ENCODE results near the gene CNNM1. TPM values are rescaled to one million over a fixed set of nuclear protein-coding genes. Genes with fewer than 3 reads are reported as not detected.

Gene CNNM1
- total and polyA plus RNA-seq, 2 donors from 2014 or later, result 0.49 to 0.85 TPM

- intact Hi-C loops (cut with DNase I), result no loop called here
- no peak for TF ChIP-seq CTCF (IDR thresholded peaks at IDR 0.05; ENCODE audit: borderline replicate concordance, extremely low read depth, insufficient read depth)
- FAIRE-seq (no peak), DNase-seq (no peak)
- H3K9me3 ChIP-seq (ENCODE audit: control insufficient read depth in 2 of 3, insufficient read depth in 1 of 3, low read length in 3 of 3), result no peaks in the 10 kb centered on the region
- no peaks in the 10 kb centered on the region for H3K36me3 ChIP-seq (ENCODE audit: control insufficient read depth in 2 of 3, insufficient read depth in 3 of 3, low read length in 3 of 3)
- no peak overlapping the region for H3K9ac ChIP-seq (ENCODE audit: low read length in 3 of 3)
- no peaks in the 10 kb centered on the region for H3K27me3 ChIP-seq (ENCODE audit: control insufficient read depth, insufficient read depth, low read length)
- no peaks in the 10 kb centered on the region for H3K4me1 ChIP-seq (ENCODE audit: control insufficient read depth in 2 of 3, insufficient read depth in 2 of 3, low read depth in 1 of 3, low read length in 3 of 3)
- no peak overlapping the region for H3K4me3 ChIP-seq (ENCODE audit: low read length in 3 of 3)
- no peak overlapping the region for H3K27ac ChIP-seq (ENCODE audit: low read depth in 2 of 2, low read length in 2 of 2)
Measured at GRCh38 chr10:99382176-99382575, 53.0 kb downstream of the CNNM1 start.

GRCh38 chr10:99387071-99387470 is 57.9 kb downstream of the CNNM1 start:
- H3K9me3 ChIP-seq (ENCODE audit: control insufficient read depth in 2 of 3, insufficient read depth in 1 of 3, low read length in 3 of 3), result no peaks in the 10 kb centered on the region
- H3K27ac ChIP-seq (ENCODE audit: low read depth in 2 of 2, low read length in 2 of 2), result no peak overlapping the region
- H3K27me3 ChIP-seq (ENCODE audit: control insufficient read depth, insufficient read depth, low read length), result no peaks in the 10 kb centered on the region
- H3K4me1 ChIP-seq (ENCODE audit: control insufficient read depth in 2 of 3, insufficient read depth in 2 of 3, low read depth in 1 of 3, low read length in 3 of 3), result peaks cover 0 to 2% (median 0%) of the 10 kb centered on the region in 3 donors
- no peak for TF ChIP-seq CTCF (IDR thresholded peaks at IDR 0.05; ENCODE audit: borderline replicate concordance, extremely low read depth, insufficient read depth)
- no peak for FAIRE-seq
- no peaks in the 10 kb centered on the region for H3K36me3 ChIP-seq (ENCODE audit: control insufficient read depth in 2 of 3, insufficient read depth in 3 of 3, low read length in 3 of 3)
- no peak for DNase-seq
- intact Hi-C loops (cut with DNase I), result no loop called here
- H3K4me3 ChIP-seq (ENCODE audit: low read length in 3 of 3), result no peak overlapping the region
- no peak overlapping the region for H3K9ac ChIP-seq (ENCODE audit: low read length in 3 of 3)

GRCh38 chr10:99387541-99387940 is 58.4 kb downstream of the CNNM1 start:
- DNase-seq (no peak), FAIRE-seq (no peak)
- Histone ChIP-seq H3K36me3 (ENCODE audit: control insufficient read depth in 2 of 3, insufficient read depth in 3 of 3, low read length in 3 of 3) (no peaks in the 10 kb centered on the region), H3K9ac (ENCODE audit: low read length in 3 of 3) (no peak overlapping the region), H3K27me3 (ENCODE audit: control insufficient read depth, insufficient read depth, low read length) (no peaks in the 10 kb centered on the region), H3K4me3 (ENCODE audit: low read length in 3 of 3) (no peak overlapping the region), H3K27ac (ENCODE audit: low read depth in 2 of 2, low read length in 2 of 2) (no peak overlapping the region), H3K4me1 (ENCODE audit: control insufficient read depth in 2 of 3, insufficient read depth in 2 of 3, low read depth in 1 of 3, low read length in 3 of 3) (peaks cover 0 to 3% (median 0%) of the 10 kb centered on the region in 3 donors), H3K9me3 (ENCODE audit: control insufficient read depth in 2 of 3, insufficient read depth in 1 of 3, low read length in 3 of 3) (no peaks in the 10 kb centered on the region)
- TF ChIP-seq CTCF (IDR thresholded peaks at IDR 0.05; ENCODE audit: borderline replicate concordance, extremely low read depth, insufficient read depth), result no peak
- intact Hi-C loops (cut with DNase I), result no loop called here

Measured in kidney (tissue), 14 donors.